WTC11 (cell line): ENCODE measurements around the gene CCDC15.

ENCODE experiments used
- GTF2I ChIP-seq: fragments of 250-450 bp; sonication (Bioruptor Pico); conservative IDR thresholded peaks from 2 replicates; pipeline ENCODE4 v1.4.0; 2021; ENCODE audit warnings: mild to moderate bottlenecking
- NR2C2 ChIP-seq: sonication (generic); formaldehyde crosslinking; IDR thresholded peaks from 2 replicates; pipeline ENCODE4 v1.8.0; 2022; ENCODE audit warnings: mild to moderate bottlenecking, missing genetic modification reagents
- TCF7 ChIP-seq: sonication (generic); formaldehyde crosslinking; IDR thresholded peaks from 2 replicates; pipeline ENCODE4 v1.8.0; 2022; ENCODE audit warnings: mild to moderate bottlenecking, low read depth, missing genetic modification reagents, moderate library complexity
- ZNF138 ChIP-seq: sonication (generic); formaldehyde crosslinking; conservative IDR thresholded peaks from 2 replicates; pipeline ENCODE4 v1.8.1; 2022; ENCODE audit warnings: mild to moderate bottlenecking, moderate library complexity, missing genetic modification reagents
- ZNF263 ChIP-seq: sonication (generic); formaldehyde crosslinking; IDR thresholded peaks from 2 replicates; pipeline ENCODE4 v1.8.1; 2022; ENCODE audit warnings: low read depth, mild to moderate bottlenecking, moderate library complexity, missing genetic modification reagents
- TF ChIP-seq, protein P1 (sequence below): fragments of 200-600 bp; IDR thresholded peaks from 2 replicates; pipeline ENCODE4 v1.8.0; 2022; ENCODE audit warnings: antibody characterized with exemption
- TF ChIP-seq, protein P2 (sequence below): sonication (generic); formaldehyde crosslinking; IDR thresholded peaks from 2 replicates; pipeline ENCODE4 v1.8.1; 2023; ENCODE audit warnings: mild to moderate bottlenecking, missing genetic modification reagents, borderline replicate concordance
- TF ChIP-seq, protein P3 (sequence below): sonication (generic); formaldehyde crosslinking; IDR thresholded peaks from 2 replicates; pipeline ENCODE4 v1.8.0; 2022; ENCODE audit warnings: mild to moderate bottlenecking, missing genetic modification reagents

DNA sequence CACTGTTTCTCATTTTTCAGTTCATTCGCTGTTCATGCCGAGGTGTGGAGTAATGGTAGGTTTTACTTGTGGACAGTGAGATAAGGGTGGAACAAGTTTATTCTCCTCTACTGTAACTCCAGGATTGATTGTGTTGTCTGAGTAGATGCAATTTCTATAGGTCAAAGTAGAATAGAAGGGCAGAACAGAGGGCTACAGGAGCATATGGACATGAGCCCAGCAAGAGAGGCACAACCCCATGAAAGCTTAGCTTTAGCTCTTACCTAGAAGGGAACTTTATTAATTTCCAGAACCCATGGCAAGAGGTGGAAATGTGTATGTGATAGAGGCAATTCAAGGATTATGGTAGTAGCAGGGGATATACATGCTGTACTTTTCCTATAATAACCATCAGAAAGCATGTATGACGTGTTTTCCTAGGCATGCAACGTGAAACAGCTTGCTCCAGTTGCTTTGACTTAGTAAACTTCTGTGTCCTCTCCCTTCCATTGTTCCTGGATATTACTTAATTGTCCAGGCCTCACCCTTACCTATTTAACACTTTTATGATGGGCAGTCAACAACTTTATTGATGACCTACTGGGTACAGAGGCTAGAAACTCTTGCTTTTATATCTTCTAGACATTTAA is 95.3 kb downstream of the CCDC15 start:
- TF ChIP-seq, protein P1, sequence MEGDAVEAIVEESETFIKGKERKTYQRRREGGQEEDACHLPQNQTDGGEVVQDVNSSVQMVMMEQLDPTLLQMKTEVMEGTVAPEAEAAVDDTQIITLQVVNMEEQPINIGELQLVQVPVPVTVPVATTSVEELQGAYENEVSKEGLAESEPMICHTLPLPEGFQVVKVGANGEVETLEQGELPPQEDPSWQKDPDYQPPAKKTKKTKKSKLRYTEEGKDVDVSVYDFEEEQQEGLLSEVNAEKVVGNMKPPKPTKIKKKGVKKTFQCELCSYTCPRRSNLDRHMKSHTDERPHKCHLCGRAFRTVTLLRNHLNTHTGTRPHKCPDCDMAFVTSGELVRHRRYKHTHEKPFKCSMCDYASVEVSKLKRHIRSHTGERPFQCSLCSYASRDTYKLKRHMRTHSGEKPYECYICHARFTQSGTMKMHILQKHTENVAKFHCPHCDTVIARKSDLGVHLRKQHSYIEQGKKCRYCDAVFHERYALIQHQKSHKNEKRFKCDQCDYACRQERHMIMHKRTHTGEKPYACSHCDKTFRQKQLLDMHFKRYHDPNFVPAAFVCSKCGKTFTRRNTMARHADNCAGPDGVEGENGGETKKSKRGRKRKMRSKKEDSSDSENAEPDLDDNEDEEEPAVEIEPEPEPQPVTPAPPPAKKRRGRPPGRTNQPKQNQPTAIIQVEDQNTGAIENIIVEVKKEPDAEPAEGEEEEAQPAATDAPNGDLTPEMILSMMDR, result no peak
- TF ChIP-seq ZNF263, result no peak
- TF ChIP-seq NR2C2, result no peak
- TF ChIP-seq ZNF138 (CRISPR knock-in tag), result no peak
- no peak for TF ChIP-seq GTF2I
- TF ChIP-seq, protein P2, sequence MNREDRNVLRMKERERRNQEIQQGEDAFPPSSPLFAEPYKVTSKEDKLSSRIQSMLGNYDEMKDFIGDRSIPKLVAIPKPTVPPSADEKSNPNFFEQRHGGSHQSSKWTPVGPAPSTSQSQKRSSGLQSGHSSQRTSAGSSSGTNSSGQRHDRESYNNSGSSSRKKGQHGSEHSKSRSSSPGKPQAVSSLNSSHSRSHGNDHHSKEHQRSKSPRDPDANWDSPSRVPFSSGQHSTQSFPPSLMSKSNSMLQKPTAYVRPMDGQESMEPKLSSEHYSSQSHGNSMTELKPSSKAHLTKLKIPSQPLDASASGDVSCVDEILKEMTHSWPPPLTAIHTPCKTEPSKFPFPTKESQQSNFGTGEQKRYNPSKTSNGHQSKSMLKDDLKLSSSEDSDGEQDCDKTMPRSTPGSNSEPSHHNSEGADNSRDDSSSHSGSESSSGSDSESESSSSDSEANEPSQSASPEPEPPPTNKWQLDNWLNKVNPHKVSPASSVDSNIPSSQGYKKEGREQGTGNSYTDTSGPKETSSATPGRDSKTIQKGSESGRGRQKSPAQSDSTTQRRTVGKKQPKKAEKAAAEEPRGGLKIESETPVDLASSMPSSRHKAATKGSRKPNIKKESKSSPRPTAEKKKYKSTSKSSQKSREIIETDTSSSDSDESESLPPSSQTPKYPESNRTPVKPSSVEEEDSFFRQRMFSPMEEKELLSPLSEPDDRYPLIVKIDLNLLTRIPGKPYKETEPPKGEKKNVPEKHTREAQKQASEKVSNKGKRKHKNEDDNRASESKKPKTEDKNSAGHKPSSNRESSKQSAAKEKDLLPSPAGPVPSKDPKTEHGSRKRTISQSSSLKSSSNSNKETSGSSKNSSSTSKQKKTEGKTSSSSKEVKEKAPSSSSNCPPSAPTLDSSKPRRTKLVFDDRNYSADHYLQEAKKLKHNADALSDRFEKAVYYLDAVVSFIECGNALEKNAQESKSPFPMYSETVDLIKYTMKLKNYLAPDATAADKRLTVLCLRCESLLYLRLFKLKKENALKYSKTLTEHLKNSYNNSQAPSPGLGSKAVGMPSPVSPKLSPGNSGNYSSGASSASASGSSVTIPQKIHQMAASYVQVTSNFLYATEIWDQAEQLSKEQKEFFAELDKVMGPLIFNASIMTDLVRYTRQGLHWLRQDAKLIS (CRISPR knock-in tag), result no peak
- TF ChIP-seq, protein P3, sequence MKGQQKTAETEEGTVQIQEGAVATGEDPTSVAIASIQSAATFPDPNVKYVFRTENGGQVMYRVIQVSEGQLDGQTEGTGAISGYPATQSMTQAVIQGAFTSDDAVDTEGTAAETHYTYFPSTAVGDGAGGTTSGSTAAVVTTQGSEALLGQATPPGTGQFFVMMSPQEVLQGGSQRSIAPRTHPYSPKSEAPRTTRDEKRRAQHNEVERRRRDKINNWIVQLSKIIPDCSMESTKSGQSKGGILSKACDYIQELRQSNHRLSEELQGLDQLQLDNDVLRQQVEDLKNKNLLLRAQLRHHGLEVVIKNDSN (CRISPR knock-in tag), result no peak
- no peak for TF ChIP-seq TCF7 (CRISPR knock-in tag)
